Urothelium cell line (cell line): ENCODE results near the gene FNDC1.
A peak's percentile ranks its signal among the peaks of the same experiment; 100 is the strongest.

Experiments used
- DNase-seq: peaks from one replicate; pipeline ENCODE4 v3.0.0; 2011; ENCODE audit warnings: low spot score, mixed read lengths
- FAIRE-seq: peaks from 2 replicates; lab custom pipeline; 2011; peaks lifted over from hg19 to GRCh38; lab: Jason Lieb, UNC

Gene FNDC1

GRCh38 chr6:159156089-159156488, 13.1 kb upstream of the FNDC1 start:
- FAIRE-seq (no peak), DNase-seq (no peak)

GRCh38 chr6:159157431-159157830, 11.8 kb upstream of the FNDC1 start:
- no peak for FAIRE-seq

GRCh38 chr6:159161839-159162238, 7.4 kb upstream of the FNDC1 start:
- DNase-seq, result no peak
- peak; percentile 20 for FAIRE-seq

More at GRCh38 chr6:159157431-159157830, 11.8 kb upstream of the FNDC1 start:
- DNase-seq, result no peak

GRCh38 chr6:159163901-159164370, 5.3 kb upstream of the FNDC1 start:
- no peak for FAIRE-seq
- no peak for DNase-seq

GRCh38 chr6:159168536-159169192, 536 bp upstream of the FNDC1 start:
- DNase-seq (no peak), FAIRE-seq (no peak)

GRCh38 chr6:159169557-159170332, 545 bp downstream of the FNDC1 start:
- FAIRE-seq (no peak), DNase-seq (no peak)

GRCh38 chr6:159170333-159170672, 1.1 kb downstream of the FNDC1 start:
- DNase-seq, result no peak
- no peak for FAIRE-seq

GRCh38 chr6:159170999-159171712, 2.0 kb downstream of the FNDC1 start:
- DNase-seq, result peak; percentile 66
- no peak for FAIRE-seq

- no peak for DNase-seq
- no peak for FAIRE-seq
Observed at GRCh38 chr6:159172091-159172491, 2.9 kb downstream of the FNDC1 start.

GRCh38 chr6:159174263-159174969, 5.2 kb downstream of the FNDC1 start:
- no peak for FAIRE-seq
- peak; percentile 80 for DNase-seq

- DNase-seq, result no peak
- no peak for FAIRE-seq
Observed at GRCh38 chr6:159176913-159177312, 7.7 kb downstream of the FNDC1 start.

GRCh38 chr6:159178847-159179246, 9.6 kb downstream of the FNDC1 start:
- DNase-seq (no peak), FAIRE-seq (no peak)

GRCh38 chr6:159180001-159180400, 10.8 kb downstream of the FNDC1 start:
- DNase-seq (peak; percentile 62), FAIRE-seq (no peak)

GRCh38 chr6:159181914-159182313, 12.7 kb downstream of the FNDC1 start:
- DNase-seq (no peak), FAIRE-seq (no peak)

- no peak for FAIRE-seq
- peak; percentile 75 for DNase-seq
Observed at GRCh38 chr6:159184559-159184958, 15.4 kb downstream of the FNDC1 start.

- FAIRE-seq (no peak), DNase-seq (no peak)
Observed at GRCh38 chr6:159190460-159190859, 21.3 kb downstream of the FNDC1 start.

GRCh38 chr6:159193923-159194322, 24.7 kb downstream of the FNDC1 start:
- no peak for DNase-seq
- no peak for FAIRE-seq

GRCh38 chr6:159194421-159194820, 25.2 kb downstream of the FNDC1 start:
- no peak for DNase-seq
- no peak for FAIRE-seq

GRCh38 chr6:159196430-159196975, 27.3 kb downstream of the FNDC1 start:
- DNase-seq (no peak), FAIRE-seq (no peak)

- DNase-seq (no peak), FAIRE-seq (no peak)
Observed at GRCh38 chr6:159197251-159197650, 28.1 kb downstream of the FNDC1 start.

GRCh38 chr6:159201336-159201735, 32.1 kb downstream of the FNDC1 start:
- DNase-seq, result no peak
- FAIRE-seq, result no peak
